Fibroblast of villous mesenchyme (primary cell): Measurements from ENCODE around the gene TLX1. TPM values are rescaled to one million over a fixed set of nuclear protein-coding genes. Genes with fewer than 3 reads are reported as not detected.

ENCODE experiments used
- total RNA-seq: library from RNA; depleted of rRNA; stranded (reverse); fragments of >200 nt; gene quantifications from 2 replicates; pipeline ENCODE4 v1.2.3, GENCODE V29; 2012

The TLX1 gene
- total RNA-seq, 1 donor, result not detected

Other genes starting within 250 kb of the TLX1 start
- 42.2 and 55.7 TPM in 2 replicates for gene SLF2, start 218.3 kb upstream of the TLX1 start, total RNA-seq
- 0.43 and 0.64 TPM in 2 replicates for gene SEMA4G, start 161.8 kb upstream of the TLX1 start, total RNA-seq
- gene MRPL43, start 143.8 kb upstream of the TLX1 start, total RNA-seq, result 51.8 and 67.3 TPM in 2 replicates
- gene TWNK, start 143.8 kb upstream of the TLX1 start, total RNA-seq, result 3.2 and 3.9 TPM in 2 replicates
- 87.7 and 134 TPM in 2 replicates for gene LZTS2, start 131.5 kb upstream of the TLX1 start, total RNA-seq
- gene PDZD7, start 100.2 kb upstream of the TLX1 start, total RNA-seq, result 1.7 and 1.9 TPM in 2 replicates
- 81.6 and 97.0 TPM in 2 replicates for gene SFXN3, start 100.1 kb upstream of the TLX1 start, total RNA-seq
- 9.1 and 9.3 TPM in 2 replicates for gene KAZALD1, start 69.3 kb upstream of the TLX1 start, total RNA-seq
- gene LBX1, start 98.2 kb downstream of the TLX1 start, total RNA-seq, result not detected in 2 replicates
- 11.0 and 17.3 TPM in 2 replicates for gene BTRC, start 222.9 kb downstream of the TLX1 start, total RNA-seq